GM19452 (cell line): ENCODE measurements around the gene RND2.
"Not testable (repeated sequence)": the region's sequence is repeated elsewhere in the genome, so short reads cannot be mapped to it uniquely, and the experiment has no call there.

Source experiments
- ATAC-seq: cut with Tn5 transposase; IDR thresholded peaks from one replicate; pipeline ENCODE4 v1.9.1; 2021; ENCODE audit not compliant: unreplicated experiment

RND2 gene

GRCh38 chr17:43026595-43026994 lies 1.6 kb downstream of the RND2 start:
- ATAC-seq: no peak

GRCh38 chr17:43027091-43028032 lies 2.3 kb downstream of the RND2 start:
- no peak for ATAC-seq

- no peak for ATAC-seq
Observed at GRCh38 chr17:43028221-43028861, 3.3 kb downstream of the RND2 start.

GRCh38 chr17:43030137-43030767 lies 5.2 kb downstream of the RND2 start:
- ATAC-seq: no peak

GRCh38 chr17:43031666-43032065 lies 6.6 kb downstream of the RND2 start:
- ATAC-seq: no peak

- ATAC-seq: no peak
Observed at GRCh38 chr17:43033948-43034881, 9.2 kb downstream of the RND2 start.

GRCh38 chr17:43034894-43035293 lies 9.9 kb downstream of the RND2 start:
- no peak for ATAC-seq

- ATAC-seq: no peak
Observed at GRCh38 chr17:43039646-43040045, 14.6 kb downstream of the RND2 start.

GRCh38 chr17:43040655-43041054 lies 15.6 kb downstream of the RND2 start:
- no peak for ATAC-seq

GRCh38 chr17:43042025-43042628 lies 17.1 kb downstream of the RND2 start:
- no peak for ATAC-seq

GRCh38 chr17:43043307-43043706 lies 18.3 kb downstream of the RND2 start:
- ATAC-seq: no peak

GRCh38 chr17:43044024-43044423 lies 19.0 kb downstream of the RND2 start:
- ATAC-seq: no peak

GRCh38 chr17:43051969-43052368 lies 26.9 kb downstream of the RND2 start:
- ATAC-seq: no peak

GRCh38 chr17:43053008-43053407 lies 28.0 kb downstream of the RND2 start:
- not testable (repeated sequence) for ATAC-seq

GRCh38 chr17:43056051-43056450 lies 31.0 kb downstream of the RND2 start:
- no peak for ATAC-seq

- ATAC-seq: no peak
Observed at GRCh38 chr17:43062984-43063638, 38.1 kb downstream of the RND2 start.

GRCh38 chr17:43068570-43069367 lies 43.7 kb downstream of the RND2 start:
- no peak for ATAC-seq

GRCh38 chr17:43069368-43069898 lies 44.4 kb downstream of the RND2 start:
- ATAC-seq: no peak

GRCh38 chr17:43070257-43070656 lies 45.2 kb downstream of the RND2 start:
- ATAC-seq: no peak
